Mononuclear cell (primary cell): ENCODE data around the gene RAB11FIP3. TPM values are rescaled to one million over a fixed set of nuclear protein-coding genes. Genes with fewer than 3 reads are reported as not detected.

ENCODE experiments used
- H3K27me3 ChIP-seq: 2 replicates; pipeline ENCODE4 v1.6.0; 2011; ENCODE audit warnings: low read length, control low read depth; ENCODE audit not compliant: insufficient read depth
- H3K4me1 ChIP-seq: 2 replicates; pipeline ENCODE4 v1.5.1; 2011; ENCODE audit warnings: mild to moderate bottlenecking, low read length, control low read depth; ENCODE audit not compliant: insufficient read depth
- H3K4me3 ChIP-seq: 2 replicates; pipeline ENCODE4 v1.5.1; 2011; ENCODE audit warnings: mild to moderate bottlenecking, low read length, moderate library complexity
- H3K9me3 ChIP-seq: 2 replicates; pipeline ENCODE4 v1.5.1; 2011; ENCODE audit warnings: low read depth, mild to moderate bottlenecking, control low read depth, low read length
- total RNA-seq: library from RNA; depleted of rRNA; stranded (reverse); fragments of >200 nt; gene quantifications from one replicate; pipeline ENCODE4 v1.2.3, GENCODE V29; 2012

Gene RAB11FIP3
- total RNA-seq, 1 donor = 6.5 TPM

DNA sequence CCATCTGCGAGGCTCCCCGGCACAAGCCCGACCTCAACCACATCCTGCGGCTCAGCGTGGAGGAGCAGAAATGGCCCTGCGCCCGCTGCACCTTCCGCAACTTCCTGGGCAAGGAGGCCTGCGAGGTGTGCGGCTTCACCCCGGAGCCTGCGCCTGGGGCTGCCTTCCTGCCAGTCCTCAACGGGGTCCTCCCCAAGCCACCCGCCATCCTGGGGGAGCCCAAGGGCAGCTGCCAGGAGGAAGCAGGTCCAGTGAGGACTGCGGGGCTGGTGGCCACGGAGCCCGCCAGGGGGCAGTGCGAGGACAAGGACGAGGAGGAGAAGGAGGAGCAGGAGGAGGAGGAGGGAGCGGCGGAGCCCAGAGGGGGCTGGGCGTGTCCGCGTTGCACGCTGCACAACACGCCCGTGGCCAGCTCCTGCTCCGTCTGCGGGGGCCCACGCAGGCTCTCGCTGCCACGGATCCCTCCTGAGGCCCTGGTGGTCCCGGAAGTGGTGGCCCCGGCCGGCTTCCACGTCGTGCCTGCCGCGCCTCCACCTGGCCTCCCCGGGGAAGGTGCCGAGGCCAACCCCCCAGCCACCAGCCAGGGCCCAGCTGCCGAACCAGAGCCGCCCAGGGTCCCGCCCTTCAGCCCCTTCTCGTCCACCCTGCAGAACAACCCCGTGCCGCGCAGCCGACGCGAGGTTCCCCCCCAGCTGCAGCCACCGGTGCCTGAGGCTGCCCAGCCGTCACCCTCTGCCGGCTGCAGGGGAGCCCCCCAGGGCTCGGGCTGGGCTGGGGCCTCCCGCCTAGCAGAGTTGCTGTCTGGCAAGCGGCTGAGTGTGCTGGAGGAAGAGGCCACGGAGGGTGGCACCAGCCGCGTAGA lies 121.7 kb downstream of the RAB11FIP3 start:
- Histone ChIP-seq H3K9me3 (no peaks in the 10 kb centered on the region), H3K4me3 (no peak overlapping the region), H3K27me3 (no peaks in the 10 kb centered on the region), H3K4me1 (peaks cover 6% of the 10 kb centered on the region)

DNA sequence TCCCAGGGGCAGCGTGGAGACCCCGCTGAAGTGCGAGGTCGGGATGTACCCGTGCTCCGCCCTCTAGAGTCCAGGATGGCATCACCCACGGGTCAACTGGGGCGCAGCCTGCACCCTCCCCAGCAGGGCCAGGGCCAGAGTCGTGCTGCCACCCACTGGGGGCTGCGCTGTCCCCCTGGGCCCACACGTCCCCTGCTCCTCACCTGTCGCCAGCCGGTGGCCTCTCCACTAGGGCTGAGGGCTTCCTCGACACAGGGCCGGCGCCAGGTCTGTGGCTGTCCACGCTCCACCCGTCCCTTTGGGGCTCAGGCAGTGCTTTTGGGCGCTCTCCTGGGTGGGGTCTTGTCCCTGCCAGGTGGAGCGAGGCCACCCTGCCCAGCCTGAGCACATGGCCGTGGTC lies 123.1 kb downstream of the RAB11FIP3 start:
- no peaks in the 10 kb centered on the region for H3K27me3 ChIP-seq
- no peak overlapping the region for H3K4me3 ChIP-seq
- H3K9me3 ChIP-seq = no peaks in the 10 kb centered on the region
- H3K4me1 ChIP-seq = peaks cover 6% of the 10 kb centered on the region

DNA sequence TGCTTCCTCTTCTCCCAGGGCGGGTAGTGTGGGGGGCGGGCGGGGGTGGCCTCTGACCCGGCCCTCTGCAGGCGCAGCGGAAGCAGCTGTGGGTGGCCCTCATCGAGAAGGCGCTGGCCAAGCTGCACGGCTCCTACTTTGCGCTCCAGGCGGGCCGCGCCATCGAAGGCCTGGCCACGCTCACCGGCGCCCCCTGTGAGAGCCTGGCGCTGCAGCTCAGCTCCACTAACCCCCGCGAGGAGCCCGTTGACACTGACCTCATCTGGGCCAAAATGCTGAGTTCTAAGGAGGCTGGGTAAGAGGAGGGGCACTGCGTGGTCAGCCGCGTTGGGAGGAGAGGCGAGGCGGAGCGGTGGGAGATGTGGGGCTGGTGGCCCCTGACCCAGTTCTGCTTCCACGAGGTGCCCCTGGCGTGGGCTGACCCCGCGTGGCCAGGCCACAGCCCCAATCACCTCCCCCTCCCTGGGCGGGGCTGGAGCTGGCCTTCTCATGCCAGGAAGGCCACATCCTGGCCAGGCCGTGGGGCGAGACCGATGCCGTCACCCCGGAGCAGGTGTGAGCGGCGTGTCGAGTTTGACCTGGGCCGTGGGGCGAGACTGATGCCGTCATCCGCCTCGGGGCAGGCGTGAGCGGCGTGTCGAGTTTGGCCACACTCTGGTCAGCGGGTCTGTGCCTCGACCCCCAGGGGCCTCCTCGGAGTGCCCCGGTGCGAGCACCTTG lies 124.3 kb downstream of the RAB11FIP3 start:
- Histone ChIP-seq H3K27me3 (no peaks in the 10 kb centered on the region), H3K4me3 (no peak overlapping the region), H3K9me3 (no peaks in the 10 kb centered on the region), H3K4me1 (peaks cover 6% of the 10 kb centered on the region)

- Histone ChIP-seq H3K27me3 (no peaks in the 10 kb centered on the region), H3K9me3 (no peaks in the 10 kb centered on the region), H3K4me1 (peaks cover 6% of the 10 kb centered on the region), H3K4me3 (no peak overlapping the region)
Measured at GRCh38 chr16:551210-551609, 125.8 kb downstream of the RAB11FIP3 start.

- H3K27me3 ChIP-seq = no peaks in the 10 kb centered on the region
- H3K9me3 ChIP-seq = no peaks in the 10 kb centered on the region
- H3K4me1 ChIP-seq = peaks cover 1% of the 10 kb centered on the region
Measured at GRCh38 chr16:552171-552570, 126.7 kb downstream of the RAB11FIP3 start.

GRCh38 chr16:553601-554296 lies 128.3 kb downstream of the RAB11FIP3 start:
- no peaks in the 10 kb centered on the region for H3K27me3 ChIP-seq
- H3K4me1 ChIP-seq = no peaks in the 10 kb centered on the region
- H3K9me3 ChIP-seq = no peaks in the 10 kb centered on the region
- H3K4me3 ChIP-seq = no peak overlapping the region

More at GRCh38 chr16:552171-552570, 126.7 kb downstream of the RAB11FIP3 start:
- no peak overlapping the region for H3K4me3 ChIP-seq

- H3K4me1 ChIP-seq = no peaks in the 10 kb centered on the region
- no peak overlapping the region for H3K4me3 ChIP-seq
- peaks cover under 1% of the 10 kb centered on the region for H3K27me3 ChIP-seq
- H3K9me3 ChIP-seq = no peaks in the 10 kb centered on the region
Measured at GRCh38 chr16:554297-554621, 128.8 kb downstream of the RAB11FIP3 start.

DNA sequence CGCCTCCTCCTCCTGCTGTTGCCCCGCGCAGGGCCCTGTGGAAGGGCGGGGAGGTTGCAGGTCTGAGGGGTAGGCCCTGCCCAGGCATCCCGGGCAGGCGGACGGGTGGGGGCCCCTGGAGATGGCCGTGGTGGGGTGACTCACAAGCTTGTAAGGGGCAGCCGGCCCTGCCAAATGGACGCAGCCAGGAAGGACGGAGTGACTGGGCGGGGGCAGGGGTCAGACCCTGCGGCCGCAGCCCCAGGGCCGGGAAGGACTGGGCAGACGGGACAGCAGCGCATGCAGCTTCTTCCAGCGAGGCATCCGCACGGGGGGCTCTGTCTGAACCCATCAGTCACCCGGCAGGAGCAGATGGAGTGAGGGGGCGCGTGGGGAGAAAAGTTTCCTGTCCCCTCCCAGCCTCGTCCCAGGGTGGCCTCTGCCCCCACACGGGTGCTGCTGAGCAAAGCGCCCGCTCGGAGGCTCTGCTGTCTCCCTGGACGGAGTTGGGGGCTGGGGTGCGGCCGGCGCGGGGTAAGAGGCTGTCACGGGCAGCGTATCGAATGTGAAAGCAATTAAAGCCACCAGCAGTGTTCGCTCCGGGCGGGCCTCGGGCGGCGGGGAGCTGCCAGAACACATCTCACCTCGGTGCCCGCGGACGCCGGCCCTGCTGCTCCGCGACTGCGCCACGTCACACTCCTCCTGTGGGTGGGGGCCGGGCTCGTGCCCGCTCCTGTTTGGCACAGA lies 129.4 kb downstream of the RAB11FIP3 start:
- no peaks in the 10 kb centered on the region for H3K9me3 ChIP-seq
- H3K27me3 ChIP-seq = peaks cover 3% of the 10 kb centered on the region
- H3K4me1 ChIP-seq = no peaks in the 10 kb centered on the region
- H3K4me3 ChIP-seq = no peak overlapping the region

- Histone ChIP-seq H3K4me1 (no peaks in the 10 kb centered on the region), H3K27me3 (peaks cover 3% of the 10 kb centered on the region), H3K4me3 (no peak overlapping the region), H3K9me3 (no peaks in the 10 kb centered on the region)
Measured at GRCh38 chr16:555528-556473, 130.4 kb downstream of the RAB11FIP3 start.

DNA sequence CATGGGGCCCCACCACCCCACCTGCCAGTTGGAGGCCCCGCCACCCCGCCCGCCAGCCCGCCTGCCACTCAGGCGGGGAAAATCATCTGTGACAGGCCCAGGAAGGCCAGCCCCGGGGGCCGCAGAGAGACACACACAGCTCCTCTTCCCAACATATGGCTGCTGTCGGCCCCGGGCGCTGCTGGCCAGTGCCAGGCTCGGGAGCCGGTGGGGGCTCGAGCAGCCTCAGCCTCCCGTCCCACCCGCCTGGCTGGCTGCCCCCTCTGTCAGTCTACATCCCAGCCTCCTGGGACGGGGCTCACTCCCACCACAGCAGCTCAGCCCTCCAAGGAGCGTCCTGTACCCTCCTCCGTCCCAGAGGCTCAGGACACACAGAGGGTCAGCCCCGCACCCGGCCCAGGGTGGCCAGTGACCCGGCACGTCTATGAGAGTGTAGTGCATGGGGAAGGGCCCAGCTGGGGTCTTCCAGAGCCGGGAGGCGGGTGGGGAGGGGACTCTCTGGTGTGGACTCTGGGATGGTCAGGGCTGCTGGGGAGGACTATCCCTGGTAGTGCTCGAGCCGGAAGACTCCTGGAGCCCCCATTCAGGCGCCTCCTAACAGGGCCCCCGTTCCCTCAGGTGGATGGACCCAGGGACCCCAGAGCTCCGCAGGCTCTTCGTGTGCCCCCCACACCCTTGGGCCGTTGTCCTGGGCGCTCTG lies 131.2 kb downstream of the RAB11FIP3 start:
- peaks cover 3% of the 10 kb centered on the region for H3K27me3 ChIP-seq
- no peaks in the 10 kb centered on the region for H3K9me3 ChIP-seq
- no peaks in the 10 kb centered on the region for H3K4me1 ChIP-seq
- H3K4me3 ChIP-seq = no peak overlapping the region

DNA sequence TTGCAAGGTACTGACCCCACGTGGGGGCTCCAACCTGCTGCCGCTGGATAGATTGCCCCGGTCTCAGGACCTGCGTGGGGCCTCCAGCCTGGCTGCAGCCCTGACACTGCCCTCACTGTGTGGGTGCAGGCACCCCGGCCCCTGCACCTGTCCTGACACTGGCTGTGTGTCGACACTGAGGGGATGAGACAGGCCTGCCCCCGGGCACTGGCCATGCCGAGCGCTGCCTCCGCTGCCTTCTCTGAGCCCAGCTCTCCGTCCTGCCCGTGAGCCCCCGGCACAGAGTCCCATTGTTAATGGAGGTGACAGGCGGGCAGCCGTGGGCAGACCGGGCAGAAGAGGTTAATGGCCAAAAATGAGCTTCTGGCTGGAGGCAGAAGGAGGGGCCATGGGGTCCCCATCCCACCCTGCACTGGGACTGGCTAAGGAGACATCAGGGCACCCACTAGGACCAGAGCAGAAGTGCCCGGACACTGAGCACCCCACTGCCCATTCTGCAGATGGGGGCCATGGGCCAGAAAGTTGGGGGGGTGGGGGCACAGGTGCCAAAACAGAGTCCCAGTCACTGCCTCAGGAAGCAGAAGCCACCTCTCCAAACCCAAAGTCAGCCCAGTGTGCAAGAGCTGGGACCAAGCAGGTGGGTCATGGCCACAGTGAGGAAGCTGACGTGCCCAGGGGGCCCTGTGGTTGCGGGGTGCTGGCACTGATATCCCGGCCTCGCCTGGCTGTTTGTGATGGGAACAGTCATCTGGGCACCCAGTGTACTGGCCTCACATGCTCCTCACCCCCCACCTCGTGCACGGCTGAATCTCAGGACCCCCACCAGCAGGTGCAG lies 132.2 kb downstream of the RAB11FIP3 start:
- Histone ChIP-seq H3K9me3 (no peaks in the 10 kb centered on the region), H3K27me3 (peaks cover 3% of the 10 kb centered on the region), H3K4me1 (no peaks in the 10 kb centered on the region), H3K4me3 (no peak overlapping the region)

GRCh38 chr16:558298-559020 lies 133.0 kb downstream of the RAB11FIP3 start:
- H3K27me3 ChIP-seq = peaks cover 3% of the 10 kb centered on the region
- no peaks in the 10 kb centered on the region for H3K9me3 ChIP-seq
- no peaks in the 10 kb centered on the region for H3K4me1 ChIP-seq
- H3K4me3 ChIP-seq = no peak overlapping the region
